Measurements from ENCODE around the gene ZNF878. TPM values are rescaled to one million over a fixed set of nuclear protein-coding genes. Genes with fewer than 3 reads are reported as not detected.

The ZNF878 gene
- total RNA-seq, 2 donors from 2014 or later, result 0.74 TPM; not detected in 1

Other genes with a start within 250 kb of the ZNF878 start
- gene ZNF440, start 238.7 kb downstream of the ZNF878 start, total RNA-seq, result 1 to 10 TPM; 8.7 to 9.0 TPM
- gene ZNF439, start 204.2 kb downstream of the ZNF878 start, total RNA-seq, result 10 to 100 TPM in 1 of 2 donors, 1 to 10 TPM in 1; 4.3 to 16.5 TPM
- 1 to 10 TPM; 1.5 to 1.9 TPM for gene ZNF69, start 165.2 kb downstream of the ZNF878 start, total RNA-seq
- gene ZNF700, start 127.9 kb downstream of the ZNF878 start, total RNA-seq, result 10 to 100 TPM; 12.0 to 12.2 TPM
- 1 to 10 TPM in 1 of 2 donors, under 1 TPM in 1; 0.64 to 1.3 TPM for gene ZNF763, start 87.9 kb downstream of the ZNF878 start, total RNA-seq
- under 1 TPM in 1 of 2 donors, not detected in 1; 0.85 TPM for gene ZNF433, start 17.3 kb downstream of the ZNF878 start, total RNA-seq
- 1 to 10 TPM; 1.8 to 3.1 TPM for gene ZNF844, start 11.8 kb upstream of the ZNF878 start, total RNA-seq
- 1 to 10 TPM; 1.7 to 3.5 TPM for gene ZNF20, start 87.4 kb upstream of the ZNF878 start, total RNA-seq
- 1 to 10 TPM; 2.0 to 2.2 TPM for gene ZNF625, start 103.8 kb upstream of the ZNF878 start, total RNA-seq
- gene ZNF136, start 110.1 kb upstream of the ZNF878 start, total RNA-seq, result 10 to 100 TPM; 11.0 to 23.1 TPM
- gene ZNF44, start 241.9 kb upstream of the ZNF878 start, total RNA-seq, result 10 to 100 TPM in 1 of 2 donors, 1 to 10 TPM in 1; 6.6 to 10.1 TPM